ENCODE measurements around the gene KCNK2. TPM values are rescaled to one million over a fixed set of nuclear protein-coding genes. Genes with fewer than 3 reads are reported as not detected.

Gene KCNK2
- total and polyA plus RNA-seq, 2 donors from 2014 or later, result 1.4 TPM; not detected in 1

DNA sequence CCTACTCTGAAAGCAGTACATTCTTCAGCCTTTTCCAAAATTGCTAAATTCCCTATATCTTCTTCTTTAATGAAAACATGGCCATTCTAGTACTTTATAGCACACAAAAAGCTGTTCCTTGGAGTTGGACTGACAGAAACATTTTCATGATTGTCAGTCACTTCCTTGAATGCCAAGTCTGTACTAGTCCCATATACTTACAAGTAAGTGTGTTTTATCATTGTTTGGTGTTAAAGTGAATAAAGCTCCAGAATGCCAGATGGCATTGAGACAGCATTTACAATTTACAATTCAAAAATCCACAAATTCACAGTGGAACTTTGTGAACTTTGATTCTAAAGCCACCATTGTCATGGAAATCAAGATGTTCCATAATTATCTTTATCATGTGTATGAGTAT lies 36.5 kb downstream of the KCNK2 start:
- FAIRE-seq (no peak), DNase-seq (no peak)
- Histone ChIP-seq H3K9ac (ENCODE audit: low read length in 3 of 3) (no peak overlapping the region), H3K4me1 (ENCODE audit: control insufficient read depth in 2 of 3, insufficient read depth in 2 of 3, low read depth in 1 of 3, low read length in 3 of 3) (no peaks in the 10 kb centered on the region), H3K4me3 (ENCODE audit: low read length in 3 of 3) (no peak overlapping the region), H3K27ac (ENCODE audit: low read depth in 2 of 2, low read length in 2 of 2) (no peak overlapping the region), H3K27me3 (ENCODE audit: control insufficient read depth, insufficient read depth, low read length) (no peaks in the 10 kb centered on the region), H3K9me3 (ENCODE audit: control insufficient read depth in 2 of 3, insufficient read depth in 1 of 3, low read length in 3 of 3) (no peaks in the 10 kb centered on the region), H3K36me3 (ENCODE audit: control insufficient read depth in 2 of 3, insufficient read depth in 3 of 3, low read length in 3 of 3) (no peaks in the 10 kb centered on the region)
- intact Hi-C loops (cut with DNase I), result no loop called here
- TF ChIP-seq, protein P1, sequence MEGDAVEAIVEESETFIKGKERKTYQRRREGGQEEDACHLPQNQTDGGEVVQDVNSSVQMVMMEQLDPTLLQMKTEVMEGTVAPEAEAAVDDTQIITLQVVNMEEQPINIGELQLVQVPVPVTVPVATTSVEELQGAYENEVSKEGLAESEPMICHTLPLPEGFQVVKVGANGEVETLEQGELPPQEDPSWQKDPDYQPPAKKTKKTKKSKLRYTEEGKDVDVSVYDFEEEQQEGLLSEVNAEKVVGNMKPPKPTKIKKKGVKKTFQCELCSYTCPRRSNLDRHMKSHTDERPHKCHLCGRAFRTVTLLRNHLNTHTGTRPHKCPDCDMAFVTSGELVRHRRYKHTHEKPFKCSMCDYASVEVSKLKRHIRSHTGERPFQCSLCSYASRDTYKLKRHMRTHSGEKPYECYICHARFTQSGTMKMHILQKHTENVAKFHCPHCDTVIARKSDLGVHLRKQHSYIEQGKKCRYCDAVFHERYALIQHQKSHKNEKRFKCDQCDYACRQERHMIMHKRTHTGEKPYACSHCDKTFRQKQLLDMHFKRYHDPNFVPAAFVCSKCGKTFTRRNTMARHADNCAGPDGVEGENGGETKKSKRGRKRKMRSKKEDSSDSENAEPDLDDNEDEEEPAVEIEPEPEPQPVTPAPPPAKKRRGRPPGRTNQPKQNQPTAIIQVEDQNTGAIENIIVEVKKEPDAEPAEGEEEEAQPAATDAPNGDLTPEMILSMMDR (IDR thresholded peaks at IDR 0.05; ENCODE audit: borderline replicate concordance, extremely low read depth, insufficient read depth), result no peak

DNA sequence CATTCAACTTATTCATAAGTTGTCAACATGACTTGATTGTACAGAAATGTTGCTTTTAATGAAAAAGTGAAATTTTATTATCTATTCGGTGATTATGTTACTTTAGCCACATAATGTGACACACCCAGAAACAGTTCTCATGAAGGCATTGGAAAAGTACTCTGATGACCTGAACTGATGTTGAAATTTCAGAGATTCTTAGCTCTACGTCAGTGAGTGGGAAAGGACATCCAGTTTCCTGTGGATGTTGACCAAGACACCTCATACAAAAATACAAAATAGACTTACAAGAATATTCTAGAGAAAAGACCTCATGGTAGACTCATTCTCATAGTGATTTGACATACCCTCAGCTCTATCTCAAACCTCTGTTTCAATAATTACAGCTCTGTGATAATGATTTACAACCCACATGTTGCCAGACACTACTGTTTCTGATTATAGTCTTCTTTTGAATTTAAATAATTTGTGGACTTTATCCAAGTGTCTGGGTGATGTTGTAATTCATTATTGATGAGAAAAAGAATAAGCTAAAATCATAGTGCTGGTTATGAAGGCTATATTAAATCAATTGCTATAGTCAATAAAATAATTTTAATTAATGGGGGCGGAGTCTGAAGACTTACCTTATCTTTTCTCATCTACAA lies 37.3 kb downstream of the KCNK2 start:
- FAIRE-seq, result no peak
- Histone ChIP-seq H3K9ac (ENCODE audit: low read length in 3 of 3) (no peak overlapping the region), H3K9me3 (ENCODE audit: control insufficient read depth in 2 of 3, insufficient read depth in 1 of 3, low read length in 3 of 3) (no peaks in the 10 kb centered on the region), H3K27ac (ENCODE audit: low read depth in 2 of 2, low read length in 2 of 2) (no peak overlapping the region), H3K36me3 (ENCODE audit: control insufficient read depth in 2 of 3, insufficient read depth in 3 of 3, low read length in 3 of 3) (no peaks in the 10 kb centered on the region), H3K4me1 (ENCODE audit: control insufficient read depth in 2 of 3, insufficient read depth in 2 of 3, low read depth in 1 of 3, low read length in 3 of 3) (no peaks in the 10 kb centered on the region), H3K4me3 (ENCODE audit: low read length in 3 of 3) (no peak overlapping the region), H3K27me3 (ENCODE audit: control insufficient read depth, insufficient read depth, low read length) (no peaks in the 10 kb centered on the region)
- DNase-seq, result no peak
- intact Hi-C loops (cut with DNase I), result no loop called here
- TF ChIP-seq, protein P1 (IDR thresholded peaks at IDR 0.05; ENCODE audit: borderline replicate concordance, extremely low read depth, insufficient read depth), result no peak

DNA sequence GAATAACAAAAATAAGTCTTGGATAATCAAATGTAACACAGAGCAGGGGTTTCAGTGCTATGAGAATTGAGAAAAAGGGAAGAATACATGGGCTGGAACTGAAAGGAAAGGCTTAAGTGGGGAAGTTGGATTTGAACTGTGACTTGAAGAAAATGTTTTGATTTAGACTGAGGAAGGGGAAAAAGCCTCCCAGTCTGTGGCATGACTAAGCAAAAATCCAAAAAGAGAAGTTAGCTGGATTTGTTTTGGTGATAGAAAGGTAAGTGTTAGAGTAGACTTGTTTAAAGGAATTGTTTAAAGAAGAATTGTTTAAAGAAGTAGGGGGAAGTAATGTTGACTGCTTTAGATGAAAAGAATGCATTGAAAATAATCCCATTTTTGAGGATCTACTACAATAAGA lies 46.0 kb downstream of the KCNK2 start:
- Histone ChIP-seq H3K4me3 (ENCODE audit: low read length in 3 of 3) (no peak overlapping the region), H3K27ac (ENCODE audit: low read depth in 2 of 2, low read length in 2 of 2) (no peak overlapping the region), H3K27me3 (ENCODE audit: control insufficient read depth, insufficient read depth, low read length) (no peaks in the 10 kb centered on the region), H3K36me3 (ENCODE audit: control insufficient read depth in 2 of 3, insufficient read depth in 3 of 3, low read length in 3 of 3) (no peaks in the 10 kb centered on the region), H3K4me1 (ENCODE audit: control insufficient read depth in 2 of 3, insufficient read depth in 2 of 3, low read depth in 1 of 3, low read length in 3 of 3) (no peaks in the 10 kb centered on the region), H3K9ac (ENCODE audit: low read length in 3 of 3) (no peak overlapping the region), H3K9me3 (ENCODE audit: control insufficient read depth in 2 of 3, insufficient read depth in 1 of 3, low read length in 3 of 3) (no peaks in the 10 kb centered on the region)
- intact Hi-C loops (cut with DNase I), result no loop called here
- TF ChIP-seq, protein P1 (IDR thresholded peaks at IDR 0.05; ENCODE audit: borderline replicate concordance, extremely low read depth, insufficient read depth), result no peak
- DNase-seq (no peak), FAIRE-seq (no peak)

DNA sequence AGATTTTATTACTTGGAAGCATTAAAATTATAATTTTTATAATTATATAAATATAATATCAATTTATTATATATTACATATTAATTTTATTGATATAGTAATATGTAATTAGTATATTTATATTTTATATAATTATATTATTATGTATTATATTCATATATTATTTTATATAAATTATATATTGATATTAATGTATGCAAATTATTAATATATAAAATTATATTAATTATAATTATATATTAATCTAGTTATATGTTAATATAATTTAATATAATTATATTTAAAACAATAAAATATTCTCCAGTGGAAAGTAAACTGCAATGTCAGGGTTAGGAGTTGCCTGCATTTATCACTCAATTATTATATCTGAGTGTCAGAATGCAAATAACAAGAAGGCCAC lies 48.8 kb downstream of the KCNK2 start:
- H3K9me3 ChIP-seq (ENCODE audit: control insufficient read depth in 2 of 3, insufficient read depth in 1 of 3, low read length in 3 of 3), result no peaks in the 10 kb centered on the region
- no peaks in the 10 kb centered on the region for H3K27me3 ChIP-seq (ENCODE audit: control insufficient read depth, insufficient read depth, low read length)
- peak; percentile 99 for FAIRE-seq
- H3K4me3 ChIP-seq (ENCODE audit: low read length in 3 of 3), result no peak overlapping the region
- H3K4me1 ChIP-seq (ENCODE audit: control insufficient read depth in 2 of 3, insufficient read depth in 2 of 3, low read depth in 1 of 3, low read length in 3 of 3), result no peaks in the 10 kb centered on the region
- H3K27ac ChIP-seq (ENCODE audit: low read depth in 2 of 2, low read length in 2 of 2), result no peak overlapping the region
- intact Hi-C loops (cut with DNase I), result no loop called here
- TF ChIP-seq, protein P1 (IDR thresholded peaks at IDR 0.05; ENCODE audit: borderline replicate concordance, extremely low read depth, insufficient read depth), result no peak
- DNase-seq, result no peak
- H3K9ac ChIP-seq (ENCODE audit: low read length in 3 of 3), result no peak overlapping the region
- H3K36me3 ChIP-seq (ENCODE audit: control insufficient read depth in 2 of 3, insufficient read depth in 3 of 3, low read length in 3 of 3), result no peaks in the 10 kb centered on the region

Data from kidney (tissue), 14 donors.